Neural crest cell (in vitro differentiated cells): ENCODE measurements around the gene DEFB108B. TPM values are rescaled to one million over a fixed set of nuclear protein-coding genes. Genes with fewer than 3 reads are reported as not detected.
"Not testable (repeated sequence)": the region's sequence is repeated elsewhere in the genome, so short reads cannot be mapped to it uniquely, and the experiment has no call there.

ENCODE experiments used
- DNase-seq: peaks from one replicate; pipeline ENCODE4 v3.0.0; 2021; ENCODE audit warnings: low read depth, mixed read lengths, low spot score
- H3K27ac Mint-ChIP-seq: one replicate; pipeline ENCODE4 v1.8.0; 2021; ENCODE audit warnings: mild to moderate bottlenecking, mixed read lengths; ENCODE audit not compliant: unreplicated experiment
- H3K27me3 Mint-ChIP-seq: 2 replicates; pipeline ENCODE4 v1.8.0; 2021; ENCODE audit warnings: low read depth, mild to moderate bottlenecking, mixed read lengths
- H3K36me3 Mint-ChIP-seq: 2 replicates; pipeline ENCODE4 v1.8.0; 2021; ENCODE audit warnings: low read depth, mild to moderate bottlenecking, mixed read lengths
- H3K4me1 Mint-ChIP-seq: 2 replicates; pipeline ENCODE4 v1.8.0; 2021; ENCODE audit warnings: mixed read lengths
- H3K4me3 Mint-ChIP-seq: one replicate; pipeline ENCODE4 v1.8.0; 2021; ENCODE audit warnings: mild to moderate bottlenecking, mixed read lengths
- H3K9me3 Mint-ChIP-seq: 2 replicates; pipeline ENCODE4 v1.8.0; 2021; ENCODE audit warnings: mixed read lengths
- CTCF ChIP-seq: fragments of 200-600 bp; sonication (generic); conservative IDR thresholded peaks from 2 replicates; pipeline ENCODE4 v1.5.0; 2021; ENCODE audit warnings: antibody characterized with exemption, mild to moderate bottlenecking
- total RNA-seq: library from RNA; stranded (reverse); gene quantifications from 2 replicates; pipeline ENCODE4 v1.2.1, GENCODE V29; 2021

The DEFB108B gene
- total RNA-seq, 1 donor from 2014 or later: not detected

- not testable (repeated sequence) for H3K36me3 Mint-ChIP-seq, H3K27ac Mint-ChIP-seq, H3K4me1 Mint-ChIP-seq, H3K27me3 Mint-ChIP-seq, H3K9me3 Mint-ChIP-seq
- peak; percentile 69 for TF ChIP-seq CTCF
- peak overlapping the region; percentile 75 for H3K4me3 Mint-ChIP-seq
- peak; percentile 76 for DNase-seq
Measured at GRCh38 chr11:71813481-71814355, 19.3 kb upstream of the DEFB108B start.

GRCh38 chr11:71821539-71821938 lies 11.5 kb upstream of the DEFB108B start:
- not testable (repeated sequence) for H3K36me3 Mint-ChIP-seq, H3K27ac Mint-ChIP-seq, H3K9me3 Mint-ChIP-seq, H3K4me3 Mint-ChIP-seq, H3K4me1 Mint-ChIP-seq, DNase-seq, H3K27me3 Mint-ChIP-seq

GRCh38 chr11:71829247-71829646 lies 3.8 kb upstream of the DEFB108B start:
- not testable (repeated sequence) for H3K4me1 Mint-ChIP-seq, H3K36me3 Mint-ChIP-seq, H3K27me3 Mint-ChIP-seq, DNase-seq, H3K27ac Mint-ChIP-seq, H3K4me3 Mint-ChIP-seq, H3K9me3 Mint-ChIP-seq

GRCh38 chr11:71829686-71830085 lies 3.3 kb upstream of the DEFB108B start:
- H3K4me1 Mint-ChIP-seq, H3K27me3 Mint-ChIP-seq: not testable (repeated sequence)

GRCh38 chr11:71842720-71843119 lies 9.7 kb downstream of the DEFB108B start:
- DNase-seq, H3K9me3 Mint-ChIP-seq, H3K27me3 Mint-ChIP-seq, H3K27ac Mint-ChIP-seq, H3K4me3 Mint-ChIP-seq, H3K4me1 Mint-ChIP-seq, H3K36me3 Mint-ChIP-seq: not testable (repeated sequence)

More at GRCh38 chr11:71829686-71830085, 3.3 kb upstream of the DEFB108B start:
- not testable (repeated sequence) for H3K4me3 Mint-ChIP-seq, H3K36me3 Mint-ChIP-seq, H3K27ac Mint-ChIP-seq, H3K9me3 Mint-ChIP-seq, DNase-seq

- not testable (repeated sequence) for H3K4me3 Mint-ChIP-seq, H3K27me3 Mint-ChIP-seq, H3K9me3 Mint-ChIP-seq, DNase-seq, H3K36me3 Mint-ChIP-seq, H3K27ac Mint-ChIP-seq, H3K4me1 Mint-ChIP-seq
Measured at GRCh38 chr11:71843355-71843754, 10.4 kb downstream of the DEFB108B start.

- DNase-seq: no peak
- no peaks in the 10 kb centered on the region for H3K4me1 Mint-ChIP-seq
- TF ChIP-seq CTCF: no peak
- no peak overlapping the region for H3K4me3 Mint-ChIP-seq
- no peak overlapping the region for H3K27ac Mint-ChIP-seq
- H3K27me3 Mint-ChIP-seq: no peaks in the 10 kb centered on the region
- peaks cover 6% of the 10 kb centered on the region for H3K9me3 Mint-ChIP-seq
- H3K36me3 Mint-ChIP-seq: no peaks in the 10 kb centered on the region
Measured at GRCh38 chr11:71843858-71844257, 10.9 kb downstream of the DEFB108B start.

- H3K27me3 Mint-ChIP-seq, H3K4me1 Mint-ChIP-seq, H3K9me3 Mint-ChIP-seq, H3K27ac Mint-ChIP-seq, H3K4me3 Mint-ChIP-seq, DNase-seq, H3K36me3 Mint-ChIP-seq: not testable (repeated sequence)
Measured at GRCh38 chr11:71853895-71854294, 20.9 kb downstream of the DEFB108B start.

GRCh38 chr11:71855880-71856279 lies 22.9 kb downstream of the DEFB108B start:
- DNase-seq: not testable (repeated sequence)

GRCh38 chr11:71860835-71861234 lies 27.8 kb downstream of the DEFB108B start:
- not testable (repeated sequence) for H3K27me3 Mint-ChIP-seq, H3K9me3 Mint-ChIP-seq, DNase-seq, H3K27ac Mint-ChIP-seq, H3K4me3 Mint-ChIP-seq, H3K4me1 Mint-ChIP-seq, H3K36me3 Mint-ChIP-seq

More at GRCh38 chr11:71855880-71856279, 22.9 kb downstream of the DEFB108B start:
- H3K4me3 Mint-ChIP-seq, H3K9me3 Mint-ChIP-seq, H3K27me3 Mint-ChIP-seq, H3K27ac Mint-ChIP-seq, H3K36me3 Mint-ChIP-seq, H3K4me1 Mint-ChIP-seq: not testable (repeated sequence)
